Omental fat pad (tissue), 4 donors: Measurements from ENCODE around the gene DKK2. TPM values are rescaled to one million over a fixed set of nuclear protein-coding genes. Genes with fewer than 3 reads are reported as not detected.

Experiments used
- ATAC-seq: fragments of 150-250 bp; one replicate; pipeline ENCODE4 v1.9.1; 2016; ENCODE audit warnings: mild to moderate bottlenecking, moderate library complexity; ENCODE audit not compliant: low FRiP score
- DNase-seq: peaks from one replicate; pipeline ENCODE4 v3.0.0-alpha.2; 2019; ENCODE audit warnings: low spot score
- total RNA-seq, 4 donors: library from RNA; depleted of rRNA; stranded (reverse); fragments of >200 nt; gene quantifications; one replicate each; pipeline ENCODE4 v1.1.0, GENCODE V29; 2016
- TF ChIP-seq, protein P1 (sequence below), 3 donors: fragments of 450-650 bp; IDR thresholded peaks; one replicate each; pipeline ENCODE4 v1.5.1; 2016 to 2017; ENCODE audit warnings: antibody characterized with exemption in 3 of 3, mild to moderate bottlenecking in 3 of 3, moderate library complexity in 2 of 3

The DKK2 gene
- total RNA-seq, 4 donors from 2014 or later = 0.28 to 1.3 (median 0.67) TPM

DNA sequence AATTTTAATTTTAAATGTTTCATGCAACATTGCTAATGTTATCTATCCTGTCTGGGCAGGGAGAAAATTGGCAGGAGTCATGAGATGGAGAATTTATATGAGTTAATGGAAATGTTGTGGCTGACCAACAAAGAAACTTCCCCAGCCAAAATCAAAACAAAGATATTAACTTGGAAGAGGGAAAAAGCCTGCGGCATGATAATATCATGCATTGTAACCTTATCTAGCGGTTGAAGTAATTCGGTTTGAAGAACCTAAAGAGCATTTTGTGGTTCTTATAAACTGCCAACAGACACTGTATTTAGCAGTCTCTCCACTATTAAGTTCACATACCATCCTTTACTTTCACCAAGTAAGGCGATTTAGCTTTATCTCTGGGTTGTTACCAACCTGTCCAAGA is 42.3 kb downstream of the DKK2 start:
- TF ChIP-seq, protein P1, sequence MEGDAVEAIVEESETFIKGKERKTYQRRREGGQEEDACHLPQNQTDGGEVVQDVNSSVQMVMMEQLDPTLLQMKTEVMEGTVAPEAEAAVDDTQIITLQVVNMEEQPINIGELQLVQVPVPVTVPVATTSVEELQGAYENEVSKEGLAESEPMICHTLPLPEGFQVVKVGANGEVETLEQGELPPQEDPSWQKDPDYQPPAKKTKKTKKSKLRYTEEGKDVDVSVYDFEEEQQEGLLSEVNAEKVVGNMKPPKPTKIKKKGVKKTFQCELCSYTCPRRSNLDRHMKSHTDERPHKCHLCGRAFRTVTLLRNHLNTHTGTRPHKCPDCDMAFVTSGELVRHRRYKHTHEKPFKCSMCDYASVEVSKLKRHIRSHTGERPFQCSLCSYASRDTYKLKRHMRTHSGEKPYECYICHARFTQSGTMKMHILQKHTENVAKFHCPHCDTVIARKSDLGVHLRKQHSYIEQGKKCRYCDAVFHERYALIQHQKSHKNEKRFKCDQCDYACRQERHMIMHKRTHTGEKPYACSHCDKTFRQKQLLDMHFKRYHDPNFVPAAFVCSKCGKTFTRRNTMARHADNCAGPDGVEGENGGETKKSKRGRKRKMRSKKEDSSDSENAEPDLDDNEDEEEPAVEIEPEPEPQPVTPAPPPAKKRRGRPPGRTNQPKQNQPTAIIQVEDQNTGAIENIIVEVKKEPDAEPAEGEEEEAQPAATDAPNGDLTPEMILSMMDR (IDR thresholded peaks at IDR 0.05) = no peak
- DNase-seq = no peak
- ATAC-seq = no peak

DNA sequence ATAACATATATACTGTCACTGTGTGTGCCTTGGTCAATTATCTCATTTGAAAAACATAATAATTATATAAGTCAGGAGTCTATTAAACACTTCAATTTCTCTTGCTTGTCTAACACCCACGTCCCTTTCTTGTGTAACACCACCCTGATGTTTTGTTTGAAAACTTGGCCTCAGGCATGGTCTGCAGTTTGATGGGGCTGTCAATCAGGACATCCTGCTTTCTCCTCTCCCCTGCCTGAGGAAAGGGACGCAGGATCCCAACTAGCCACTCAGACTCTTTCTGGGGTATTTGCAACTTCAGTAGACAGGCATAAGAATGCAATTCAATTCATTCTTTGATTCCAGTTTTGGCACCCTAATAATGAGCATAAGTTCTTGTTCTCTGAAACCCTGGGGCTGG is 48.8 kb downstream of the DKK2 start:
- DNase-seq (no peak), ATAC-seq (no peak)
- TF ChIP-seq, protein P1 (IDR thresholded peaks at IDR 0.05) = no peak

DNA sequence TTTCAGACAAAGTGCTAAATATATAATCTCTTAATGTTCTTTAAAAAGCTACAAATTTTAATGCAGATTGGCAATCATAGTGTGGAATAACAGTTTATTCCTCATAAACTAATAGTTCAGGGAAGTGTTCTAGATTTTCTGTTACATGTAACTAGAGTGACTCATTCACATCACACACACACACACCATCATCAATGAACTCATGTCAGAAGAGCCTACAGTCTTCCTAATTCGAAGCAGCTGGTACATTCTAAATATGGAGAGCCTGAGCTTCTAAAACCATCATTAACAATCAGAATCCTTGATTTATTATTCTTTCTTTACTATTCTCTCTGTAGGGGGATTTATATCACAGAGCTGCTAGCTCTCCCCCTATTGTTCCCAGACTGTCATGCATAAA is 49.6 kb downstream of the DKK2 start:
- ATAC-seq (no peak), DNase-seq (no peak)
- TF ChIP-seq, protein P1 (IDR thresholded peaks at IDR 0.05) = no peak

DNA sequence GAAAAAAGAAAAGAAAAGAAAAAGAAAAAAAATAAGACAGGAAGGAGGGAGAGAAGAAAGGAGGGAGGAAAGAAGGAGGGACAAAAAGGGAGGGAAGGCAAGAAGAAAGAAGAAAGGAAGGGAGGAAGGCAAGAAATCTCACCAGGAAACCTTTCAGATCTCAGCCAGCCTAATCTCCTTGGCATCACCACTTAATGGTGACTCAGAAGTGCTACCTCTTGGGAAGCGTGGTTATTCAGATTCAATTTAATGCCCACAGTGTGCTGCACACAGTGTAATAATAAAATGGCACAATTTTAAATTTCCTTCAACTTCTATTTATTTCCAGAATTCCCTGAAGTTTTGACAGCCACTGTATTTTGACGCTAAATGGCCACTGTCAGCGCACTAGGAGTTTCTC is 50.3 kb downstream of the DKK2 start:
- no peak for DNase-seq
- TF ChIP-seq, protein P1 (IDR thresholded peaks at IDR 0.05) = no peak
- ATAC-seq = no peak

DNA sequence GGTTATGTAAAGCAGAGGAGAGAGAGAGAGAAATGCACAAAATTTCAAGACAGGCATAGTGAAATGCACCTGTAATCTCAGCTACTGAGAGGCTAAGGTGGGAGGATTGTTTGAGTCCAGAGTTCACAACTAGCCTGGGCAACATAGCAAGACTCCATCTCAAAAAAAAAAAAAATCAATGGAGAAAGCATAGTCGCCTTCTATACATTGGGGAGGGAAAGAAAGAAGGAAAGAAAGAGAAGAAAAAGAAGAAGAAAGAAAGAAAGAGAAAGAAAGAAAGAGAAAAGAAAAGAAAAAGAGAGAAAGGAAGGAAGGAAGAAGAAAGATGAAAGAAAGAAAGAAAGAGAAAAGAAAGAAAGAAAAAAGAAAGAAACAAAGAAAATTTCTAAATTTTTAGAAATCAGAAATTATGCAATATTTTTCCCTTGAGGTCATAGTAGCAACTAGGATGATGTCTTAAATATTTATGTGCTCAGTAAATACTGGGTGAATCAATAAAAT is 53.4 kb downstream of the DKK2 start:
- ATAC-seq (no peak), DNase-seq (no peak)
- TF ChIP-seq, protein P1 (IDR thresholded peaks at IDR 0.05) = no peak

DNA sequence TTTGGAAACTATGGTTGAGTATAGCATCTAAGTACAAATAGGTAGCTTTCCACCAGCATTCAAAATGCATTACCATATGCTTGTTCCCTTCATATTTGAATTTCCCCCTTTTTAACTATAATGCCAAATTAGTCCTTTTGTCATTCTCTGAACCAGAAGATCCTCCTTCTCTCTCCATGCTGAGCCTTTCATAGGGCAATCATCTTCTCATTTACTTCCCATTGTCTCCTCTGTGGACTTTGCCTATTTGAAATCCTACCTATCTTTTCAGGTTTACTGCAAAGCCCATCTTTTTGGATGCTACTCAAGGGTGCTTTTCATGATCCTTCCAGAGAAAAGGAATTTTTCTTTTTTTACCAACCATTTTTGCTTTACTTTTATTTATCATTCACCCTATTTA is 54.7 kb downstream of the DKK2 start:
- DNase-seq = no peak
- TF ChIP-seq, protein P1 (IDR thresholded peaks at IDR 0.05) = no peak
- no peak for ATAC-seq

DNA sequence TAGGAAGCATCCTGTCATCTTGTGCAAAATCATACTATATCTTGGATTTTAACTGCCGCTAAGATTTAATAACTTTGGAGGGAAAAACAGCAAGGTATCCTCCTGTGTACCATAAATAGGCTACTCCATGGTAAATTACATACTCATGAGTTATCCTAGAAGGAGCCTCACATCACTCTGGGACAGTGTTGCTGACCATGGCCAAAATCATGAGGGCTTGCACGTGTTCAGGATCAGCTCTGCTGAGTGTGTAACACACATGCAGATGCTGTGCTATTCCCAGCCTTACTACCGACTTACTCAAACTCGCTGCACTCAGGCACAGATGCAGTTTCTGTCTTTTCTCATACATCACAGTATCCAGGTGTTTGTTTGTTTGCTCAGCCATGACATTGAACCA is 56.6 kb downstream of the DKK2 start:
- TF ChIP-seq, protein P1 (IDR thresholded peaks at IDR 0.05) = no peak
- ATAC-seq = no peak
- no peak for DNase-seq
